GM19023 (cell line): ENCODE results near the gene SUGCT.
"Not testable (repeated sequence)": the region's sequence is repeated elsewhere in the genome, so short reads cannot be mapped to it uniquely, and the experiment has no call there.

Experiments used
- ATAC-seq: cut with Tn5 transposase; IDR thresholded peaks from one replicate; pipeline ENCODE4 v1.9.1; 2021; ENCODE audit warnings: mild to moderate bottlenecking, moderate library complexity; ENCODE audit not compliant: unreplicated experiment

The SUGCT gene

DNA sequence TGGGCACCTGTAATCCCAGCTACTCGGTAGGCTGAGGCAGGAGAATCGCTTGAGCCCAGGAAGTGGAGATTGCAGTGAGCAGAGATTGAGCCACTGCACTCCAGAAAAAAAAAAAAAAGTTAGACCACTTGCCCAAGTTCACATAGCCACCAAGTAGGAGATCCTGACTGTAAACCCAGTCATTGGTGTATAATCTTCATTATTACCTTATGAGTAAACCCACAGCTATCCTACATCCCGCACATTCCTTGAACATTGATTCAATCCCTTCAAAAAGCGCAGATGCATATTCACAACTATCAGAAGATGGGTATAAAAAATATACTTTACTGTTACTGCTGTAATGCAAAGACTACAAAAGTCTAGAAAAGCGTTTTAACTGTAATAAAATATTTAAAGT lies 512.9 kb downstream of the SUGCT start:
- no peak for ATAC-seq

DNA sequence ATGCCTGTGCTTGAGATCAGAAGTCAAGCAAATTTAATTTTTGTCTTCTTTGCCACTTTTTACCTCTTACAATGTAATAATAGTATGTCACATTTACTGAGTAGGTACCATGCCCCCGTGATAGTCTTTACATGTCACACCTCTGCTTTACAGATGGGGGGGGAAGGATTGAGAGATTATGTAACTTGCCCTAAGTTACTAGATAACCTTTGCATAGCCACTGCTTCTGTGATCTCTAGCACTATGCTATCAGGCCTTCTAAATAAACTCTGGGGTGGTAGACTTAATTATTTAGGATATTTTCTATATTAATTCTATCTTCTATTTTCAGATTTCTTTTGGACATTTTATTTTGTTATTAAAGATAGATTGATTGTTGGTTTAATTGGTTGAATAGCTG lies 514.4 kb downstream of the SUGCT start:
- no peak for ATAC-seq

DNA sequence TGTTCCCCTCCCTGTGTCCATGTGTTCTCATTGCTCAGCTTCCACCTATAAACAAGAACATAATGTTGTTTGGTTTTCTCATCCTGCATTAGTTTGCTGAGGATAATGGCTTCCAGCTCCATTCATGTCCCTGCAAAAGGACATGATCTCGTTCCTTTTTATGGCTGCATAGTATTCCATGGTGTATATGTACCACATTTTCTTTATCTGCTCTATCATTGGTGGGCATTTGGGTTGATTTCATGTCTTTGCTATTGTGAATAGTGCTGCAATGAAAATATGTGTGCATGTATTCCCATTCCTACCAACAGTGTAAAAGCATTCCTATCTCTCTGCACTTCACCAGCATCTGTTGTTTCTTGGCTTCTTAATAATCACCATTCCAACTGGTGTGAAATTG lies 516.1 kb downstream of the SUGCT start:
- not testable (repeated sequence) for ATAC-seq

DNA sequence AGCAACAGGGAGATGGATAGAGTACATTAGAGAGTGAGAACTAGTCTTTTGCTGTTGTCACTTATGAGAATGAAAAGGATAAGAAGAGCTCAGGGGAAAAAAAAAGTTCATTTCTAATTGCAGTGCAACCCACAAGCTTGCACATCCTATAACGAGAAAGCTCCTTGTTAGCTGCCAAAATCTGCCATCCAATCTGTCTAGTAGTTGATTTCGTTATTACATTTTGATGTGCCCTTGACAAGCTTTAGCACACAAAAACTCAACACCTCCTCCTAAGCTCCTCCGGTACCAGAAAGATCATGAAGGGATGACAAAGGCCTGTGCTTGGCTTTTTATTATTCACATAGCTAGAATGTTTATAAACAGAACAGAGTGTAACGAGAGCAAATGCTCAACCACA lies 519.4 kb downstream of the SUGCT start:
- no peak for ATAC-seq

DNA sequence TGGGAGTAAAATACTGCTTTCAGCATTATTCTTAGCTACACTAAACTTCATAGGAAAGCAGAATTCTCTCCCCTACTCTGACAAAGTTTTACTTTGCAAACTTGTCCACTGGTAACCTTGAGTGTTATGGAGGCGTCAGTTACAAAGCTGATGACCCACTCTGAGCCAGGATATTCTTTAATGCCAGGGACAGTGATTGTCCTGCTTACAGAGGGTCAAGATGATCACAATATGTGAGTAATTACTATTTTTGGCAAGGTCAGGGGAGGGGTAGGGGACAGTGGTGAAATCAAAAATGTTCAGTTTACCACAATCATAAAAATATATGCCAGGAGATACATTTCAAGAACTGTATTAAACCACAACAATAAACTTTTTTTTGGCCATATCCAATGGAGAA lies 520.6 kb downstream of the SUGCT start:
- ATAC-seq = no peak

DNA sequence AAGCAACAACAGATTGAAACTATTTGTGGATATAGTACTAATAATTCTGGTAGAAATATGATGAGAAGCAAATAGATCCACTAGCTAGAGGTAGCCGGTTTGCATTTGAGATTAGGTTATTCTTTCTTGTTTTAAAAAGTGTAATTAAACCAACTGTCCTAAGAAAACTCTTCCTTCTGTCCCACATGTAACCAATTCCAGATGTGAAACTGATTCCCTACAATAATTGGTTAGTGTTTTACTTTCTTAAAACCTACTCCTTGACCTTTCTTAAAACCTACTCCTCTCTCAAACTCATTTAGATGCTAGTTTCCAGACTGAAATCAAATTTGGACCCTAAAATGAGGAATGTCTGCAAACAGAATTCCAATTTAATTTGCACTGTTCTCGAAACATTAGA lies 521.5 kb downstream of the SUGCT start:
- ATAC-seq = no peak

DNA sequence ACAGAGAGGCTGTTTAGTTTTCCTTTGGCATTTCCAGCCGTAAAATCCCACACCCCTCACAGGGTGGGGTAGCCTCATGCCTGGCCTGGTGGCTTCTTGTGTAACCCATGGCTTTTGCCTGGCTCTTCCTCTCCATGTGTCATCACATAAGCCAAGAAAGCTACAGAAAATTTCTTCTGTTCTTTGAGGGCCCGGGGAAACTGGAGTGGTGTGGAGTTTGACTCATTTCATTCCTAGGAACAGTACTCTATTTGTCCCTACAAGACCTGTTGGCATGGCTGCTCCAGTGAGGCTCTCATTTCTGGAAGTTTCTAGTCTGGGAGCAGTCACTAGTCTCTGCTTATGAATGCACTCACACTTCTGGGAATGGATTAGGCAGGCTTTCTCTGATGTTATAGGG lies 523.9 kb downstream of the SUGCT start:
- ATAC-seq = no peak

DNA sequence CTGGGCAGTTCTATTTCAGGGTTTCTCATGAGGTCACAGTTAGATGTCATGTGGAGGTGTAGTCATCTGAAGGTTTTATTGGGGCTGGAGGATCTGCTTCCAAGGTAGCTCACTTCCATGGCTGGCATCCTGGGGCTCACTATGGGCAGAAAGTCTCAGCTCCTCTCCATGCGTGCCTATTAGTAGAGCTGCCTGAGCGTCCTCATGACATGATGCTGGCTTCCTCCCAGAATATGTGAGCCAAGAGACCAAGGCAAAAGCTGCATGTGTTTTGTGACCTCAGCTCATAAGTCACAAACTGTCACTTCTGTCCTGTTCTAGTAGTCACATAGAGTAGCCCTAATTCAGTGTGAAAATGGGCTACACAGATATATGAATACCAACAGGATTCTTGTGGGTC lies 524.4 kb downstream of the SUGCT start:
- ATAC-seq = no peak

DNA sequence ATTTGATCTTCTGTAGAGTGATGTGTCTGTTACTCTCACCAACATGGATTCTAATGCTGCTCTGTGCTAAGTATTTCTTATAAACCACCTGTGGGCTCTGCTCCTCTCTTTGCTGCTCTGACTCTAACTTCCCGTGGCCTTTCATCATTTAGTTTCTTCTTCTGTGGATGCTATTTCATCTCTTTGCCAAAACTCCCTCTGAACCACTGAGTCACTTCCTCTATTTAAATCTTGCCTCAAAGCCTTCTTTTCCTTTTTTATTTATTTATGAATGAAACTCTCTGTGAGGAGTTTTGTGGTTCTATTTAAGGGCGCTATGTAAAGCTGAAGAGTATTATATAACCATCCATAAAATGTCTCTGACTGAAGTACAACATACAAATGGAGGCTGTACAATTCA lies 538.5 kb downstream of the SUGCT start:
- ATAC-seq = no peak

DNA sequence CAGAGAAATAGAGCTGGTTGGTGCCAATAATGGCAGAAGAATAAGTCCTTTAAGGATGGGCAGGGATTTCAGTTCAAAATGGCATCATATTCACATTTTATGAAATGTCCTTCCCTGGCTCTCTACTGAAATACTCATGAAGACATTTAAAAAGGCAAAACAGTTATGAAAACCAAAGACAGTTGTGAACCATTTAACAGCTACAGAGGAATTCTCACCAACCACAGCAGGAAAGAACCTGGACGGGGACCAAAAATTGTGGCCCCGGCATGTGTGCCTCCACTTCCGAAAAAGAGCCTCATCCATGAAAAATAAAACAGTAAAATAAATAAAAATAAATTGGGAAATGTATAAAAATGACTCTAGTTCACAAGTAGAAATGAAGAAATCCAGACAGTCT lies 539.5 kb downstream of the SUGCT start:
- ATAC-seq = no peak

DNA sequence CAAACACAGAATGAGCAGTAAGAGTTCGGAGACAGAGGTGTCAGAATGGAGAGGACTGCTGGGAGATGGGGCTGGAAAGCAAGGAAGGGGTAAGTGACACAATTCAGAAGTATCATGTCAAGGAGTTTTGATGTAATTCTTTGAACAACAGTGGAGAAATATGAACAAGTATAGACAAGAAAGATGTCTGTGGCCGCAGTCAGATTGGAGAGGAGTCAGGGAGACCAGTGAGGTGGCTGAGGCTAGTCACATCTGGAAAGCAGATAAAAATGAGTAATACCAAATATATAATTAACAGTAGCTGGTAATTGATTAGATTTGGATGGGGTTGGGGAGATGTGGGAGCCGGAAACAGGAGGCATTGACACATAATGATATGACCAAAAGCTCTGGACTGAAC lies 540.9 kb downstream of the SUGCT start:
- no peak for ATAC-seq

DNA sequence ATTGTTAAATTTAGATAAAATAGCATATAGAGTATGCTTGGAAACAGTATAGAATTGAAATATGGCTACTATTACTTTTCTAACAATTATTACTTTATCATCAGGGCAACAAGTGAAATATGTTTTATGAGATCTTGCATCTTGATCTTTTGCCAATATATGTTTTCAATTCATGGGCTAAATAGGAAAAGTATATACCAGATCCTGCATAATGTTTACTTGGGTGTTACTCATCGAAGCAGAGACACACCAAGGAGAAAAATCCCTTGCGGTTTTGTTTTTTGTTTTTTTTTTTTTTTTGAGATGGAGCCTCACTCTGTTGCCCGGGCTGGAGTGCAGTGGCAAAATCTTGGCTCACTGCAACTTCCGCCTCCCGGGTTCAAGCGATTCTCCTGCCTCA lies 541.4 kb downstream of the SUGCT start:
- ATAC-seq = no peak

DNA sequence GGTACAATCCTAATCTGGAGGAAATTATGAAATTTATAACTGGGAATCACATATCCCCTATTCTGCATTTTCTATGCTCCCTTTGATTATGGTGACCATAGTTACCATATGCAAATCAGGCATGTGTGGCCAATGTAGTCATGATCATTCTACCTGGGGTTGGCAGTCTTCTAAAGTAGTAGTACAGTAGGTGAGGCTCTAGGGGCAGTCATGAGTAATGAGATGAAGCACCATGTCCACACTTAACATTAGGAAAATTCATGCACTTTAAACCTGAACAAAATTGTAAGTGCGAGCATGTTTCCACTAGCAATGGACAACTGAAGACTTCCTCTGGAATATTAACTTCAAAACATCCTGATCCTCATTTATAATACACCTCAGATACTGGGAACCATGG lies 545.9 kb downstream of the SUGCT start:
- peak; percentile 76 for ATAC-seq

DNA sequence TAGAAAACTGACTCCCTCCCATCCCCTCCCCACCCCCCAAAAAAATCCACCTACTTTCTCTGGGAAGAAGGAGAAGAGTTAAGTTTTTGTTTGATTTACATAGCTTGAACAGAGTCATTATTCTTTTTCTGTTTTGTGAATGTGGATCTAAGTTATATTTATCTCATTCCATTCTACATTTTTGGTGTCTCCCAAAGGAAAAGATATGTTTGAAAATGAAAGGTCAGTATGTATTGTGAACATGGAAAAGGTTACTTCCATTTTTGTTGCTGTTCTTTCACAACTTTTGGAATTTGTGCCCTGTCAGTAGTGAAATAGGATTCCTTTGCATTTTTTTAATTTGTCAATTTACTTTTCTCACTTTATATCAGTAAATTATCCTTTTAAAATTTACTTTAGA lies 547.9 kb downstream of the SUGCT start:
- no peak for ATAC-seq

DNA sequence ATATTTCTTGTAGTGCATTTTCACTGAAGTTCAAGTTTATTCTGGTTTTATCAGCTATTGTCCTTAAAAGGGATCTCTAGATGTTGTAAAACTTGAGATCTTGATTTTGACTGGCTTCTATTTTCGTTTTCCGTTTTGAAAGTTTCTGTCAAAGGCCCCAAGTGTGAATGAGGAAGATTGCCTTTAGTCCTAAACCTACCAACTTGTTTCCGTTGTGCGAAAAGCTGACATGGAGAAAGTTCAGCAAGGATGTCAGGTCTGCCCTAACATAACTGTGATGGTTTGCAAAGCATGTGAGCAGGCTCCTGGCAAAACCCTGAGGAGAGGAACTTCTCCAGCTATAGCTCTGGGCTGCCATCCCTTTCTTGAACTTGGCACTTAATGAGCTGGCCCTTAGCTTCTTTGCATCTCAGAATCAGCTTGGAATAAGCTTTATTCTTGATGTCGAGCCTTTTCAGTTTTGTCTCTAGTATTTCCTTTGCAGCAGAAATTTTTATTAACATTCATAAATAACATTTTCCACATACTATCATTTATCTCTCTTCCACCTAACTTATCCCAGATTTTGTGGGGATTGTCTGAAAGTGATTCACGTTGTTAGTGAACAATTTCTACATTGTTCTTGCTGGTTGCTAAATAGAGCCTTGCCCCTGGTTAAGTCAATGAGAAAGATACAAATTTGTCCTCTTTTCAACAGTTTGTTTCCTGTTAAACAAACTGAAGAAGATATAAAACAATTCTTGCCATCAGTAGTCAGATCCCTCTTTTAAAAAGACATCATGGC lies 559.4 kb downstream of the SUGCT start:
- no peak for ATAC-seq

DNA sequence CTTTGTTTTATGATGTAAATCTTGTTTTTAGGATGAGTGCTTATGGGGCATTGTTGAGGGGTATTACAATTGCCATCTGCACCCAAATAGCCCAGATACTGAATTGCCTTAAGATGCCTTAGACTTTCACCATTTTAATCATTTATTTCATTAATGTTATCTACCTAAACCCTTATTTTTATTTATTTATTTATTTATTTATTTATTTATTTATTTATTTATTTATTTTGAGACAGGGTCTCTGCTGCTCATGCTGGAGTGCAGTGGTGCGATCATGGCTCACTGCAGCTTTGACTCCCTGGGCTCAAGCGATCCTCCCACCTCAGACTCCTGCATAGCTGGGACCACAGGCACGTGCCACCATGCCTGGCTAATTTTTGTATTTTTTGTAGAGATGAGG lies 560.2 kb downstream of the SUGCT start:
- no peak for ATAC-seq

DNA sequence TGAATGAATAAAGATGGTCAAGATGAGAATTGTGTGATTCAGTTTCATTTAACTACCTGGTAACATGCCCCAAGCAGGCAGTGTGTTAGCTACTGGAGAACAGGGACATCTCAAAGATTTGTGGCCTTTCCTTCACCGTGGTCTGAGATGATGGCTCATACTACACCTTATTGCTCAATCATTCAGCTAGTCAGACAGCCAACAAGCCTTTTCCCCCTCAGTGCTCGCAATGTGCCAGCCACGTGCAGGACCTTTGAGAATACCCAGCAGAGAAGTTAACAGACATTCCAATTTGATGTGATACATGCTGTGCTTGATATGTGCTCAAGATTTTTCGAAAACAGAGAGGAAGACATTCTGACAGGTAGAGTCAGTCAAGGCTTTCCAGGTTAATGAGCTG lies 562.8 kb downstream of the SUGCT start:
- ATAC-seq = no peak

DNA sequence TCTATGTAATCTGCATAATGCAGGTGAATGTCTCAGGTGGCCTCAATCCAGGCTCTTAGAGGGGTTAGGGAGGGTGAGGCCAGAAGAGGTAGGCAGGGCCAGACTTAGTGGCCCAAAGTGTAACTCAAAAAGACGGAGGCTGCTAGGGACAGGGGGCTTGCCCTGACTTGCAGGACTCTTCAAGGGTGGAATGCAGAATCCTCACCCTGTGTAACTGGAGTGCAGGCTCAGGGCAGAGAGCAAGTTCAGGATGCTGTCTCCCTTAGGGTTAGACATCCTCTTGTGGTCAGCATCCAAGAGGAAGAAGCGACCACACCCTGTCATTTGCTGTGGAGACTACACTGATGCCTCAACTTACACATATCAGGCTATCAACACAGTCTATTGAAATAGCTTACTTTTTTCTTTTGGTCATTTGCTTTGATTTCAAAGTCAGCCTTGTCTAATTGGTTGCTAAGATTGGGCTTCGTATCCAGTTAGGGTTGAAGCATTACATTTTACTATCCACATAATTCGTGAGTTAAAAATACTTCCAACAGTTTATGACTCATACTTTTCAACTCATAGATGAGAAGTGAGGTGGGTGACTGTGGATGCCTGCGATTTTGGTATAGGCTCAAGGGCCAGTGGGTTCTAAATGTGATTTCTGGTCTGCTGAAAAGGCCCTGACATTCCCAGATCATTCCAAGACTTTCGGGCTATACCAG lies 563.6 kb downstream of the SUGCT start:
- ATAC-seq = no peak

DNA sequence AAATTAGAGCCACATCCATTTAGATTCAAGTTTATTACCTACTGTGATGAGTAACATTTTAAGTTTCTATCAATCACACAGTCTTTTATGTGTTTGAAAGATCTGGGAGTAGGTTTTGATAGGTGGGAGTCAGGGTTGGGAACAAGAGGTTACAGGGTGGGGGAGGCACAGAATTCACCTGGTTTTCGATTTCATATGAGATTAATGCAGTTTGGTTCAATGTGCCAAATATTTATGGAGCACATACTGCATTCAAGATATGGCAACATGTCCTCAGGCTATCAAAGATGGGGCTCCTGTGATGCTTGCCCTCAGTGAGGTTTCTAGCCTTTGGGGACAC lies 564.1 kb downstream of the SUGCT start:
- no peak for ATAC-seq

DNA sequence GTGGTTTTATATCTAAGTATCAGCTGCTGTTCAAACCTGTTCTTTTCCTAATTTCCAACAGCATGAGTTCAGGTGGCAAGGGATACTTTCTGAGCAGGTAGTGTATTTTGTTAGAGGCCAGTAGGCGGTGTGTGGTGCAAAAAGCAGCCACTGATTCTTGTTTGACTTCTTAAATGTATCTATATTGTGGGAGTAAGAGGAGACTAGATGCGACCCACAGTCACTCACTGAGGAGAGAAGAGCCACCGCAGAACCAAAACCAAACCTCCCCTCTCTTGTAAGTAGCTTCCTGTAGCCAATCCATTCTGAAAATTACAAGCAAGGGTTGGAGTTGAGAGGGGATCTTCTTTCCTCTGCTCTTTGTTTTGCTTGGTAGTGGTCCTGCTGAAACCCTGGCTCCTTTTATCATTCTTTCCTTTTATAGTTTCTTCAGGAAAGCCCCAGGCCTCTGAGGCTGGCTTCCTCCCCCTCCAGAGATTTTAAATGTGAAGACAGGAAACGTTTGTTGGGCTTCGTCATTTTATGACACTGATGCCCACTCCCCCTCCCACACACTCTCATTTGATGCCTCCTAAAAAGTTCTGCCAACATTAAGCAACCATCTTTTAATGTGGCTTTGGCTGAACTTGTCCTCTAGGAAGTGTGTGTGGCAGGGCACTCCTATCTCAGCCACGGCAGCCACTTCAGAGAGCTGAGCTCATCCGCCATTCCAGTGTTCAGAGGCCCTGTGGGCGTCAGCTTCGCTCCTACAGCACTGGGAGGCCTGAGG lies 566.0 kb downstream of the SUGCT start:
- ATAC-seq = no peak

DNA sequence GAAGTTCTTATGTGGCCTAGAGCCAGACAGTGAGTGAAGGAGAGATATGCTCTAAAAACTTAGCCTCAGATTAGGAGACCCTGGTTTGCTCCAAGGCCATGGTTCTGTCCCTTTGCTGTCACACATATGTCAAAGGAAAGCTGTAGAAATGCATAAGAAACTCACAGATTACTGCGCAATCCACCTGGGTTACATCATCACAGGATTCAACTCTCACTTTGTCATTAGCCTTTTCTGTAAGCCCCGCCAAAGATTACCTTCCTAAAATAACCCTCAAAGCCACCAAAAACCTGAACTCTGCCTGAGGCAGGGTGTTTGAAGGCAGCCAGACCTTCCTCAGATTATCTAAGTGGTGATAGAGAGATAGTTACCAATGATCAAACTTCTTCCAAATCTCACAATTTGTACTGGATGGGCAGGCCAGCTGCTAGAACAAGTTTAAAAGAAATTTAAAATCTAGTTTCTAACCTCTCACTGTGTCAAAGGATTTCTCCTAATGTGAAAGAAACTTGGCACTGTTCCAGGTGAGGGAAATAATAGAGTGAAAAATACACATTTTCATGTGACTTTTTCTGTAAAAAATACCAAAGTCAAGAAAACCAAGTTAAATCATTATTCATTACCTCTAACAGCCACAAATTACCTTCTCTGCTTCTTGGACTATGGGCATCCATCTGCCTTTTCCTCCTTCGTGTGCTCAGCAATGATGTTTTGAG lies 567.2 kb downstream of the SUGCT start:
- ATAC-seq = no peak
